ENCODE data around the gene SPACA7.

Gene SPACA7

GRCh38 chr13:112448621-112449544, 72.7 kb downstream of the SPACA7 start:
- no peak overlapping the region for H3K4me3 ChIP-seq
- no peaks in the 10 kb centered on the region for H3K36me3 ChIP-seq (replicated peaks)
- no peaks in the 10 kb centered on the region for H3K9me3 ChIP-seq
- in situ Hi-C loops (cut with MboI; ENCODE audit: low sequenced_read_pairs) = loop anchor here (25.0 kb wide), 1 partner anchor 387 kb away; the partner anchor contains the start of gene SOX1
- DNase-seq (ENCODE audit: low spot score in 2 of 2) = no peak
- no peaks in the 10 kb centered on the region for H3K27me3 ChIP-seq (ENCODE audit: low read depth)
- no peaks in the 10 kb centered on the region for H3K4me1 ChIP-seq

GRCh38 chr13:112449545-112449930, 73.4 kb downstream of the SPACA7 start:
- H3K4me3 ChIP-seq = no peak overlapping the region
- H3K9me3 ChIP-seq = no peaks in the 10 kb centered on the region
- H3K4me1 ChIP-seq = no peaks in the 10 kb centered on the region
- H3K27me3 ChIP-seq (ENCODE audit: low read depth) = no peaks in the 10 kb centered on the region
- in situ Hi-C loops (cut with MboI; ENCODE audit: low sequenced_read_pairs) = loop anchor here (25.0 kb wide), 1 partner anchor 387 kb away; the partner anchor contains the start of gene SOX1
- DNase-seq (ENCODE audit: low spot score in 2 of 2) = no peak
- no peaks in the 10 kb centered on the region for H3K36me3 ChIP-seq (replicated peaks)

GRCh38 chr13:112450118-112450903, 74.2 kb downstream of the SPACA7 start:
- DNase-seq (ENCODE audit: low spot score in 2 of 2) = no peak
- H3K4me1 ChIP-seq = no peaks in the 10 kb centered on the region
- H3K27me3 ChIP-seq (ENCODE audit: low read depth) = no peaks in the 10 kb centered on the region
- no peak overlapping the region for H3K4me3 ChIP-seq
- in situ Hi-C loops (cut with MboI; ENCODE audit: low sequenced_read_pairs) = no loop called here
- no peaks in the 10 kb centered on the region for H3K36me3 ChIP-seq (replicated peaks)
- no peaks in the 10 kb centered on the region for H3K9me3 ChIP-seq

- Histone ChIP-seq H3K4me3 (no peak overlapping the region), H3K4me1 (no peaks in the 10 kb centered on the region), H3K36me3 (replicated peaks) (no peaks in the 10 kb centered on the region), H3K9me3 (no peaks in the 10 kb centered on the region), H3K27me3 (ENCODE audit: low read depth) (no peaks in the 10 kb centered on the region)
- in situ Hi-C loops (cut with MboI; ENCODE audit: low sequenced_read_pairs) = no loop called here
- DNase-seq (ENCODE audit: low spot score in 2 of 2) = no peak
Measured at GRCh38 chr13:112450904-112451240, 74.7 kb downstream of the SPACA7 start.

GRCh38 chr13:112451512-112452379, 75.6 kb downstream of the SPACA7 start:
- Histone ChIP-seq H3K9me3 (no peaks in the 10 kb centered on the region), H3K36me3 (replicated peaks) (no peaks in the 10 kb centered on the region), H3K4me3 (no peak overlapping the region), H3K4me1 (no peaks in the 10 kb centered on the region), H3K27me3 (ENCODE audit: low read depth) (no peaks in the 10 kb centered on the region)
- in situ Hi-C loops (cut with MboI; ENCODE audit: low sequenced_read_pairs) = no loop called here
- DNase-seq (ENCODE audit: low spot score in 2 of 2) = no peak

- H3K4me1 ChIP-seq = no peaks in the 10 kb centered on the region
- H3K9me3 ChIP-seq = no peaks in the 10 kb centered on the region
- in situ Hi-C loops (cut with MboI; ENCODE audit: low sequenced_read_pairs) = no loop called here
- no peak overlapping the region for H3K4me3 ChIP-seq
- DNase-seq (ENCODE audit: low spot score in 2 of 2) = no peak
- no peaks in the 10 kb centered on the region for H3K36me3 ChIP-seq (replicated peaks)
- H3K27me3 ChIP-seq (ENCODE audit: low read depth) = no peaks in the 10 kb centered on the region
Measured at GRCh38 chr13:112452380-112453206, 76.4 kb downstream of the SPACA7 start.

GRCh38 chr13:112453207-112453829, 77.2 kb downstream of the SPACA7 start:
- in situ Hi-C loops (cut with MboI; ENCODE audit: low sequenced_read_pairs) = no loop called here
- DNase-seq (ENCODE audit: low spot score in 2 of 2) = no peak
- Histone ChIP-seq H3K4me3 (no peak overlapping the region), H3K36me3 (replicated peaks) (no peaks in the 10 kb centered on the region), H3K27me3 (ENCODE audit: low read depth) (no peaks in the 10 kb centered on the region), H3K9me3 (no peaks in the 10 kb centered on the region), H3K4me1 (no peaks in the 10 kb centered on the region)

GRCh38 chr13:112453874-112454647, 77.9 kb downstream of the SPACA7 start:
- Histone ChIP-seq H3K27me3 (ENCODE audit: low read depth) (no peaks in the 10 kb centered on the region), H3K4me1 (no peaks in the 10 kb centered on the region), H3K36me3 (replicated peaks) (no peaks in the 10 kb centered on the region), H3K4me3 (no peak overlapping the region), H3K9me3 (no peaks in the 10 kb centered on the region)
- DNase-seq (ENCODE audit: low spot score in 2 of 2) = no peak
- in situ Hi-C loops (cut with MboI; ENCODE audit: low sequenced_read_pairs) = no loop called here

- no peaks in the 10 kb centered on the region for H3K27me3 ChIP-seq (ENCODE audit: low read depth)
- DNase-seq (ENCODE audit: low spot score in 2 of 2) = no peak
- H3K36me3 ChIP-seq (replicated peaks) = no peaks in the 10 kb centered on the region
- H3K9me3 ChIP-seq = no peaks in the 10 kb centered on the region
- in situ Hi-C loops (cut with MboI; ENCODE audit: low sequenced_read_pairs) = no loop called here
- H3K4me1 ChIP-seq = no peaks in the 10 kb centered on the region
- no peak overlapping the region for H3K4me3 ChIP-seq
Measured at GRCh38 chr13:112454648-112455334, 78.6 kb downstream of the SPACA7 start.

GRCh38 chr13:112455476-112456059, 79.4 kb downstream of the SPACA7 start:
- Histone ChIP-seq H3K27me3 (ENCODE audit: low read depth) (no peaks in the 10 kb centered on the region), H3K36me3 (replicated peaks) (no peaks in the 10 kb centered on the region), H3K4me1 (no peaks in the 10 kb centered on the region), H3K4me3 (no peak overlapping the region), H3K9me3 (no peaks in the 10 kb centered on the region)
- in situ Hi-C loops (cut with MboI; ENCODE audit: low sequenced_read_pairs) = no loop called here
- no peak for DNase-seq (ENCODE audit: low spot score in 2 of 2)
